ENCODE measurements around the gene PTPRT. TPM values are rescaled to one million over a fixed set of nuclear protein-coding genes. Genes with fewer than 3 reads are reported as not detected.
A peak's percentile ranks its signal among the peaks of the same experiment; 100 is the strongest.

Gene PTPRT
- total RNA-seq, 1 experiment from 2014 or later: 0.20 TPM

DNA sequence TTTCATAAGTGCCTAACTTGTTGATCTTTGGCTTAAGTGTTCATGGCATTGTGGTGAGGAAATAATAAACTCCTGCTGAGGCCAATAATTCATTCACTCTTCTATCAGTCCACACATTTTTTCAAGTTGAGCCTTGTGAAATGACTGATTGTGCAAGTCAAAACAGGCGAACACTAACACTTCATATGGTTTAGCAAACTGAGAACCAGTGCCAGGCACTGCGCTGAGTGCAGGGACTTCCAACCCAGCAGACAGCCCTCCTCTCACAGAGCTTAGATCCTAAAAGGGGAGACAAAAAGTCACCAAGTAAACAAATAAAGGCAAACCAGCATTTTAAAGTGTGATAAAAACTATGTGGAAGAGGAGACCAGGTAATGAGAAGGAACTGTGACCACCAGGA lies 435.0 kb downstream of the PTPRT start:
- Mint-ChIP-seq H3K9me3 (ENCODE audit: unreplicated experiment) (no peaks in the 10 kb centered on the region), H3K36me3 (ENCODE audit: insufficient read depth, unreplicated experiment) (no peaks in the 10 kb centered on the region), H3K4me1 (ENCODE audit: low read depth, unreplicated experiment) (no peaks in the 10 kb centered on the region), H3K27me3 (ENCODE audit: insufficient read depth, unreplicated experiment) (peaks cover 10% of the 10 kb centered on the region), H3K27ac (ENCODE audit: unreplicated experiment) (no peak overlapping the region), H3K4me3 (ENCODE audit: unreplicated experiment) (no peak overlapping the region)
- Histone ChIP-seq H3K27me3 (replicated peaks; ENCODE audit: control insufficient read depth, insufficient read depth, low read length) (peaks cover 1% of the 10 kb centered on the region; the same call in 1 of the 2 replicates), H3K4me1 (no peaks in the 10 kb centered on the region), H3K36me3 (ENCODE audit: control insufficient read depth, insufficient read depth, low read length) (no peaks in the 10 kb centered on the region), H3K9me3 (no peaks in the 10 kb centered on the region), H3K4me3 (ENCODE audit: low read depth, low read length) (no peak overlapping the region)
- no TSS peak for BruUV-seq (replicated peaks)
- ChIA-PET CTCF (no interaction called here), POLR2A (no interaction called here)
- peak in 1 of 2 experiments; percentile 4 for DNase-seq
- TF ChIP-seq, protein P1, sequence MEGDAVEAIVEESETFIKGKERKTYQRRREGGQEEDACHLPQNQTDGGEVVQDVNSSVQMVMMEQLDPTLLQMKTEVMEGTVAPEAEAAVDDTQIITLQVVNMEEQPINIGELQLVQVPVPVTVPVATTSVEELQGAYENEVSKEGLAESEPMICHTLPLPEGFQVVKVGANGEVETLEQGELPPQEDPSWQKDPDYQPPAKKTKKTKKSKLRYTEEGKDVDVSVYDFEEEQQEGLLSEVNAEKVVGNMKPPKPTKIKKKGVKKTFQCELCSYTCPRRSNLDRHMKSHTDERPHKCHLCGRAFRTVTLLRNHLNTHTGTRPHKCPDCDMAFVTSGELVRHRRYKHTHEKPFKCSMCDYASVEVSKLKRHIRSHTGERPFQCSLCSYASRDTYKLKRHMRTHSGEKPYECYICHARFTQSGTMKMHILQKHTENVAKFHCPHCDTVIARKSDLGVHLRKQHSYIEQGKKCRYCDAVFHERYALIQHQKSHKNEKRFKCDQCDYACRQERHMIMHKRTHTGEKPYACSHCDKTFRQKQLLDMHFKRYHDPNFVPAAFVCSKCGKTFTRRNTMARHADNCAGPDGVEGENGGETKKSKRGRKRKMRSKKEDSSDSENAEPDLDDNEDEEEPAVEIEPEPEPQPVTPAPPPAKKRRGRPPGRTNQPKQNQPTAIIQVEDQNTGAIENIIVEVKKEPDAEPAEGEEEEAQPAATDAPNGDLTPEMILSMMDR (IDR thresholded peaks at IDR 0.05; ENCODE audit: insufficient read depth in 1 of 2, low read depth in 1 of 2, low read length in 1 of 2, severe bottlenecking in 1 of 2, unreplicated experiment in 1 of 2): no peak
- intact Hi-C loops (cut with micrococcal nuclease; ENCODE audit: unreplicated experiment): no loop called here

DNA sequence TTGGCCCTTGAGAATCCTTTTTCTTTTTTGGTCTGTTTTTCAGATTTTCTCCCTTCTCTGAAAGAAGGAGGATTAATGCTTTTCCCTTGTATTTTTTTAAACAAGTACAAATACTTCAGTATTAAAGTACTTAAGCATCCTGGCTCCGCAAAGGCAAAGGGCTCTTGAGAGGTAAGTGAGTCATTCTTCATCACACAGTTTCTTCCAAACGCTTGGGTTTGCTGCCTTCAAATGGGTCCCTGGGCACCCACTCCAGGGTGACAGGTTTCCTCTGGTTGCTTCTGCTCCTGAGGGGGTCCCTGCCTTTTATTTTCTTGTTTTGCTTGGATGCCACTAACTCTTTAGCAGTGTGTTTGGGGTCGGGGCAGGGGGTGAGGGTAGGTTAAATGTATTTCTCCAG lies 437.1 kb downstream of the PTPRT start:
- Mint-ChIP-seq H3K27me3 (ENCODE audit: insufficient read depth, unreplicated experiment) (peaks cover 5% of the 10 kb centered on the region), H3K9me3 (ENCODE audit: unreplicated experiment) (no peaks in the 10 kb centered on the region), H3K4me1 (ENCODE audit: low read depth, unreplicated experiment) (no peaks in the 10 kb centered on the region), H3K4me3 (ENCODE audit: unreplicated experiment) (no peak overlapping the region), H3K36me3 (ENCODE audit: insufficient read depth, unreplicated experiment) (no peaks in the 10 kb centered on the region), H3K27ac (ENCODE audit: unreplicated experiment) (no peak overlapping the region)
- BruUV-seq (replicated peaks): no TSS peak
- no peak for DNase-seq
- TF ChIP-seq, protein P1 (IDR thresholded peaks at IDR 0.05; ENCODE audit: insufficient read depth in 1 of 2, low read depth in 1 of 2, low read length in 1 of 2, severe bottlenecking in 1 of 2, unreplicated experiment in 1 of 2): no peak
- H3K27me3 ChIP-seq (replicated peaks; ENCODE audit: control insufficient read depth, insufficient read depth, low read length): peaks cover 1% of the 10 kb centered on the region; the same call in 1 of the 2 replicates
- H3K9me3 ChIP-seq: no peaks in the 10 kb centered on the region
- no peaks in the 10 kb centered on the region for H3K36me3 ChIP-seq (ENCODE audit: control insufficient read depth, insufficient read depth, low read length)
- no peak overlapping the region for H3K4me3 ChIP-seq (ENCODE audit: low read depth, low read length)
- ChIA-PET POLR2A (no interaction called here), CTCF (no interaction called here)
- H3K4me1 ChIP-seq: no peaks in the 10 kb centered on the region
- intact Hi-C loops (cut with micrococcal nuclease; ENCODE audit: unreplicated experiment): no loop called here

DNA sequence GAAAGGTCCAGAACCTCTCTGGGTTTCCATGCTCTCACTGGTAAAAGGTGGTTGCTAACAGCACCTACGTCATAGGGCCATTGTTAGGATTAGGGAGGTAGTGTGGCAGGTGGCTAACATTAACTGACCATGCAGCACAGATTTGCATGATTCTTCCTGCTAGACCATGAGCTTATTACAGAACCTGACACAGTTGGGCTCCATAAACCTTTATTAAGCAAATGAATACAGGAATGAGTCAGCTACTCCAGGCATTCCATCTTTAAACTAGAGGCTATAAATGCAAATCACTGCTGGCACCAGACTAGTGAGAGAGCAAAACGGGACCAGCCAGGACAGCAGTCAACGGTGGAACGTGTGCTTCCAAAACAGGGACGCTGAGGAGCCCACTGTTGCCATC lies 440.1 kb downstream of the PTPRT start:
- DNase-seq: no peak
- peaks cover 8% of the 10 kb centered on the region for H3K27me3 Mint-ChIP-seq (ENCODE audit: insufficient read depth, unreplicated experiment)
- no peaks in the 10 kb centered on the region for H3K9me3 Mint-ChIP-seq (ENCODE audit: unreplicated experiment)
- H3K27ac Mint-ChIP-seq (ENCODE audit: unreplicated experiment): no peak overlapping the region
- TF ChIP-seq, protein P1 (IDR thresholded peaks at IDR 0.05; ENCODE audit: insufficient read depth in 1 of 2, low read depth in 1 of 2, low read length in 1 of 2, severe bottlenecking in 1 of 2, unreplicated experiment in 1 of 2): no peak
- no peaks in the 10 kb centered on the region for H3K4me1 Mint-ChIP-seq (ENCODE audit: low read depth, unreplicated experiment)
- no peaks in the 10 kb centered on the region for H3K4me1 ChIP-seq
- no peak overlapping the region for H3K4me3 ChIP-seq (ENCODE audit: low read depth, low read length)
- H3K27me3 ChIP-seq (replicated peaks; ENCODE audit: control insufficient read depth, insufficient read depth, low read length): peaks cover 1% of the 10 kb centered on the region; the same call in 1 of the 2 replicates
- H3K9me3 ChIP-seq: no peaks in the 10 kb centered on the region
- H3K4me3 Mint-ChIP-seq (ENCODE audit: unreplicated experiment): no peak overlapping the region
- no TSS peak for BruUV-seq (replicated peaks)
- no peaks in the 10 kb centered on the region for H3K36me3 Mint-ChIP-seq (ENCODE audit: insufficient read depth, unreplicated experiment)
- ChIA-PET CTCF (no interaction called here), POLR2A (no interaction called here)
- intact Hi-C loops (cut with micrococcal nuclease; ENCODE audit: unreplicated experiment): no loop called here
- no peaks in the 10 kb centered on the region for H3K36me3 ChIP-seq (ENCODE audit: control insufficient read depth, insufficient read depth, low read length)
